Measurements from ENCODE around the gene TNFRSF13B. TPM values are rescaled to one million over a fixed set of nuclear protein-coding genes. Genes with fewer than 3 reads are reported as not detected.
"Not testable (repeated sequence)": the region's sequence is repeated elsewhere in the genome, so short reads cannot be mapped to it uniquely, and the experiment has no call there.

The TNFRSF13B gene
- polyA plus RNA-seq, 1 donor (not counting 4 experiments of a cell fraction or from before 2014, with no cell fraction given), result not detected

DNA sequence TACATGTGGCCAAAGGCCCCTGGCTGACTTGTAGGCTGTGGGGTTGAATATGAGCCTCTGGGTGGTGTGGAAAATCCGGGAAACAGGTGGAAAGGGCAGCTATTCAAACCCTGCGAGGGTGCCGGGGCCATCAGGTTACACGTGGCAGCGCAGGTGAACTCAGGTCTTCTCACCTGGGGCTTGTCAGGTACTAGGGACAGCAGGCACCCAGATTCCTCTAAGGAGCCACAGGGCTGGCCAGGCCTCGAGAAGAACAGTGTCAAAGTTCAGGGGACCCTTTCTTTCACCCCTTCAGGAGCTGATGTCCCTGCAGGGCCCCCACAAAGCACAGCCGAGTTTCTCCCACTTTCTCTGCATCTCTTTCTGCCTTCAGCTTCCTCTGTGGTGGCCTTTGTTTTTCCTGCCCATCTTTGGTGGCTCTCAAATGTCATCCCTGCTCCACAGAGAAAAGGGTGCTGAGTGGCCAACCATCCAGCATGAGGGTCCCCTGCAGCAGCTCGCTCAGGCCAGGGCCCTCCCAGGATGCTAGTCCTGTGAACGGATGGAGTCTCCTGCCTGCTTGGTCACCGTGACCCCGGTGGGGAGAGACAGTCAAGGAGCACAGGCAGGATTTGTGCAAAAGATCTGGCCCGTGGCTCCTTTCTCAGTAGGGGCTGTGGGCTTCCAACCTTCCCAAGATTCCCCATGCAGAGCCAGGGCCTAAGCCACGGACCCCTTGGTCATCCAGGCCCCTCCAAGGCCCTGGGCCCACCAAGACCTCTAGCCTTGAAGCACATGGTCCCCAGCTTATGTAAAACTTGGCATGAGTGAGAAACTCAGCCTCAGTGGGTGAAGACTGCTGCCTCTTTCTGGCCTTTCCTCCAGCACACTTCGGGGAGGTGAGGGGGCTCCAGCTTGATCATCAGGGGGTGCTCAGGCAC lies 42.2 kb upstream of the TNFRSF13B start:
- H3K9me1 ChIP-seq (ENCODE audit: control insufficient read depth, extremely low read depth, insufficient read depth, low read length); H3K36me3 ChIP-seq (ENCODE audit: control insufficient read depth in 2 of 2, extremely low read depth in 1 of 2, insufficient read depth in 2 of 2, low read length in 2 of 2); H4K20me1 ChIP-seq (ENCODE audit: control insufficient read depth, extremely low read depth, insufficient read depth, low read length); H3K27me3 ChIP-seq (ENCODE audit: control insufficient read depth, extremely low read depth, insufficient read depth, low read length); H2AFZ ChIP-seq (ENCODE audit: control insufficient read depth, low read length); FAIRE-seq; dilution Hi-C loops (cut with MboI; ENCODE audit: extremely low pct_ligation_motif_present, low sequenced_read_pairs); H3K79me2 ChIP-seq (ENCODE audit: control insufficient read depth, insufficient read depth, low read length); H3K4me3 ChIP-seq (ENCODE audit: control insufficient read depth in 2 of 3, extremely low read depth in 1 of 3, insufficient read depth in 2 of 3, low read depth in 1 of 3, low read length in 3 of 3); H3K9me3 ChIP-seq (ENCODE audit: control insufficient read depth, low read depth, low read length); DNase-seq (ENCODE audit: low read depth, low spot score): not testable (repeated sequence)
- Histone ChIP-seq H3K27ac (ENCODE audit: control insufficient read depth, insufficient read depth, low read length) (peak overlapping the region; percentile 72), H3K4me1 (ENCODE audit: control insufficient read depth, extremely low read depth, insufficient read depth, low read length) (peaks cover 36% of the 10 kb centered on the region), H3K4me2 (ENCODE audit: control insufficient read depth, extremely low read depth, insufficient read depth, low read depth, low read length) (peak overlapping the region; percentile 51), H3K9ac (ENCODE audit: control insufficient read depth, extremely low read depth, insufficient read depth, low read length) (peak overlapping the region; percentile 47)
- TF ChIP-seq, protein P1, sequence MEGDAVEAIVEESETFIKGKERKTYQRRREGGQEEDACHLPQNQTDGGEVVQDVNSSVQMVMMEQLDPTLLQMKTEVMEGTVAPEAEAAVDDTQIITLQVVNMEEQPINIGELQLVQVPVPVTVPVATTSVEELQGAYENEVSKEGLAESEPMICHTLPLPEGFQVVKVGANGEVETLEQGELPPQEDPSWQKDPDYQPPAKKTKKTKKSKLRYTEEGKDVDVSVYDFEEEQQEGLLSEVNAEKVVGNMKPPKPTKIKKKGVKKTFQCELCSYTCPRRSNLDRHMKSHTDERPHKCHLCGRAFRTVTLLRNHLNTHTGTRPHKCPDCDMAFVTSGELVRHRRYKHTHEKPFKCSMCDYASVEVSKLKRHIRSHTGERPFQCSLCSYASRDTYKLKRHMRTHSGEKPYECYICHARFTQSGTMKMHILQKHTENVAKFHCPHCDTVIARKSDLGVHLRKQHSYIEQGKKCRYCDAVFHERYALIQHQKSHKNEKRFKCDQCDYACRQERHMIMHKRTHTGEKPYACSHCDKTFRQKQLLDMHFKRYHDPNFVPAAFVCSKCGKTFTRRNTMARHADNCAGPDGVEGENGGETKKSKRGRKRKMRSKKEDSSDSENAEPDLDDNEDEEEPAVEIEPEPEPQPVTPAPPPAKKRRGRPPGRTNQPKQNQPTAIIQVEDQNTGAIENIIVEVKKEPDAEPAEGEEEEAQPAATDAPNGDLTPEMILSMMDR (optimal IDR thresholded peaks at IDR 0.05 in 1 of 3, IDR thresholded peaks at IDR 0.05 in 1 of 3, conservative IDR thresholded peaks at IDR 0.05 in 1 of 3; ENCODE audit: extremely low read depth in 1 of 3, insufficient read depth in 2 of 3, low read length in 3 of 3), result peak in 1 of 3 experiments; percentile 17

DNA sequence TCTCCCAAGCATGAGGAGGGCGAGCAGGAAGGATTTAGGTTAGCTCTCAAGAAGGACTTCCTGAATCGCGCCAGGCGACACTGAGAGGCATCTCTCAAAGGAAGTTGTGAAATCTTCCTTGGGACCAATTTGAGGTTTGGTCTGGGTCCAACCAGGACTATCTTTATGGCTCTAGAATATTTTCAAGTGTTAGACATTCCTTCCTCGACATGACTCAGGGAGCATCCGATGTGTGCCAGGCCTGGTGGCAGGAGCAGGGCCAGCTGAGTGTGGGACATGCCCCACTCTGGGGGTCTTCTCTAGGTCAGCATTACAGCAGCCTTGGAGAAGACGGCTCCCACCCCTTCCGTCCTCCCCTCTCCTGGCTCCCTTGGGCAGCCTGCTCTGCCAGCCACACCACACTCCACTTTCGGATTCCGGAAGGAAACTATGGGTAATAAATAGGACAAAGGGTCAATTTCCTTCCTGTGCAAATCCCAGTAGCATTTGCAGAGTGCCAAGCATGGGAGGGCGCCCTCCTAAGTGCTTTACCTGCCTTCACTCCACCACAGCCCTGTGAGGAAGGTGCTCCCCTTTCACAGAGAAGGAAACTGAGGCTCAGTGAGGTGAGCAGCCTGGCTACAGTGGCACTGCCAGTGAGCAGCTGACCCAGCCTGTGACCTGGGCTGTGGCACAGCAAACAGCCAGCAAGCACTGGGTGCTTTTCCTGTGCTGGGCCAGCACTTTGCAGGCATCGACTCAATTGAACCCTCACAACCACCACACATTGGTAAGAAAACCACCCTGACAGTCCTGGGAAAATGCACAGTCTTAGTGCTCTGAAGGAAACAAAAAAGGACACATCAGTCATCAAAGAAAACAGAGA lies 39.4 kb upstream of the TNFRSF13B start:
- H3K9ac ChIP-seq (ENCODE audit: control insufficient read depth, extremely low read depth, insufficient read depth, low read length); H3K9me1 ChIP-seq (ENCODE audit: control insufficient read depth, extremely low read depth, insufficient read depth, low read length); H3K27me3 ChIP-seq (ENCODE audit: control insufficient read depth, extremely low read depth, insufficient read depth, low read length); H2AFZ ChIP-seq (ENCODE audit: control insufficient read depth, low read length); H3K4me3 ChIP-seq (ENCODE audit: control insufficient read depth in 2 of 3, extremely low read depth in 1 of 3, insufficient read depth in 2 of 3, low read depth in 1 of 3, low read length in 3 of 3); H4K20me1 ChIP-seq (ENCODE audit: control insufficient read depth, extremely low read depth, insufficient read depth, low read length); H3K9me3 ChIP-seq (ENCODE audit: control insufficient read depth, low read depth, low read length); DNase-seq (ENCODE audit: low read depth, low spot score); dilution Hi-C loops (cut with MboI; ENCODE audit: extremely low pct_ligation_motif_present, low sequenced_read_pairs); H3K79me2 ChIP-seq (ENCODE audit: control insufficient read depth, insufficient read depth, low read length); H3K36me3 ChIP-seq (ENCODE audit: control insufficient read depth in 2 of 2, extremely low read depth in 1 of 2, insufficient read depth in 2 of 2, low read length in 2 of 2): not testable (repeated sequence)
- H3K27ac ChIP-seq (ENCODE audit: control insufficient read depth, insufficient read depth, low read length), result peak overlapping the region; percentile 66
- FAIRE-seq, result peak; percentile 99
- peaks cover 23% of the 10 kb centered on the region for H3K4me1 ChIP-seq (ENCODE audit: control insufficient read depth, extremely low read depth, insufficient read depth, low read length)
- peak overlapping the region; percentile 35 for H3K4me2 ChIP-seq (ENCODE audit: control insufficient read depth, extremely low read depth, insufficient read depth, low read depth, low read length)

DNA sequence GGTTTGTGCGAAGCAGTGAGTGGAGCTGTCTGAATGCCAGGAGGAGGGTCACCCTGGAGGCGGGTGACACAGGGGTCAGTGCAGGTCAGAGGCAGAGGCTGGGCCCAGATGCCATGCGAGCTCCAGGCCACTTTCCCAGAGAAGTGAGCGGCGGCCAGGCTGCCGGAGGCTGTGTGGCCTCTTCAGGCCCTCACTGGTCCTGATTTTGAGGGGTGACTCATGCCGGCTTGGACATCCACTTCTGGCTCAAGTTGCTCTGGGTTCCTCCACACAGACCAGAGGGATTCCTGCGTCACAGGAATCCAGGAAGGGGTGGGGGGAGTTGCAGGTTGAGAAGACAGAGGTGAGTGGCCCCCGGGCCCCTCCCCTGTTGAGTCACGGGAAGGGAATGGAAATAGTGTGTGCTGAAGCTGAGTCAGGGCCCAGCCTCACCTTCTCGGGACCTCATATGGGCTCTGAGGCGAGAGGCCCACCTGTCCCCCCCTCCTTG lies 38.7 kb upstream of the TNFRSF13B start:
- peaks cover 19% of the 10 kb centered on the region for H3K4me1 ChIP-seq (ENCODE audit: control insufficient read depth, extremely low read depth, insufficient read depth, low read length)
- DNase-seq (ENCODE audit: low read depth, low spot score); H3K9me1 ChIP-seq (ENCODE audit: control insufficient read depth, extremely low read depth, insufficient read depth, low read length); H4K20me1 ChIP-seq (ENCODE audit: control insufficient read depth, extremely low read depth, insufficient read depth, low read length); H3K27me3 ChIP-seq (ENCODE audit: control insufficient read depth, extremely low read depth, insufficient read depth, low read length); H3K4me3 ChIP-seq (ENCODE audit: control insufficient read depth in 2 of 3, extremely low read depth in 1 of 3, insufficient read depth in 2 of 3, low read depth in 1 of 3, low read length in 3 of 3); H3K9ac ChIP-seq (ENCODE audit: control insufficient read depth, extremely low read depth, insufficient read depth, low read length); dilution Hi-C loops (cut with MboI; ENCODE audit: extremely low pct_ligation_motif_present, low sequenced_read_pairs); H3K79me2 ChIP-seq (ENCODE audit: control insufficient read depth, insufficient read depth, low read length); H3K36me3 ChIP-seq (ENCODE audit: control insufficient read depth in 2 of 2, extremely low read depth in 1 of 2, insufficient read depth in 2 of 2, low read length in 2 of 2); FAIRE-seq; H2AFZ ChIP-seq (ENCODE audit: control insufficient read depth, low read length); H3K9me3 ChIP-seq (ENCODE audit: control insufficient read depth, low read depth, low read length): not testable (repeated sequence)
- peak overlapping the region; percentile 66 for H3K27ac ChIP-seq (ENCODE audit: control insufficient read depth, insufficient read depth, low read length)
- H3K4me2 ChIP-seq (ENCODE audit: control insufficient read depth, extremely low read depth, insufficient read depth, low read depth, low read length), result peak overlapping the region; percentile 35

DNA sequence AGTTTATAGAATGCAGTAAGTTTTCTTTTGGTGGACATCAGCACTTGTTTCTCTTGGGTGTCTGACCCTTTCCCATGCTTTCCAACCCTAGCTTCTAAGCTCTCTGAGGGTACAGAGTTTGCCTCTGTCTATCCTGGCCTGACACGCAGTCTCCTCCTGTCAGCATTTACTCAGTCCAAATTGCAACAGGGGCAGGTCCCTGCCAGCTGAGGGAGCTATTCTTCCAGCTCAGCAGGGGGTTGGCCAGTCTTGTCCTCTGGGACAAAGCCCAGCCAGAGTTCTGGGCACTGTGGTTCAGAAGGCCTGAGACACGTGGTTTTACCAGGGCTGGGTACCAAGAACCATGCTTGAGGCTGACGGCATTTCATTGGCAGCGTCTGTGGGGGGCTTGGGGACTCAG lies 38.1 kb upstream of the TNFRSF13B start:
- H3K4me2 ChIP-seq (ENCODE audit: control insufficient read depth, extremely low read depth, insufficient read depth, low read depth, low read length); H3K4me3 ChIP-seq (ENCODE audit: control insufficient read depth in 2 of 3, extremely low read depth in 1 of 3, insufficient read depth in 2 of 3, low read depth in 1 of 3, low read length in 3 of 3); H3K27ac ChIP-seq (ENCODE audit: control insufficient read depth, insufficient read depth, low read length); FAIRE-seq; DNase-seq (ENCODE audit: low read depth, low spot score); H3K79me2 ChIP-seq (ENCODE audit: control insufficient read depth, insufficient read depth, low read length); H3K9me3 ChIP-seq (ENCODE audit: control insufficient read depth, low read depth, low read length); dilution Hi-C loops (cut with MboI; ENCODE audit: extremely low pct_ligation_motif_present, low sequenced_read_pairs); H3K27me3 ChIP-seq (ENCODE audit: control insufficient read depth, extremely low read depth, insufficient read depth, low read length); H2AFZ ChIP-seq (ENCODE audit: control insufficient read depth, low read length); H4K20me1 ChIP-seq (ENCODE audit: control insufficient read depth, extremely low read depth, insufficient read depth, low read length); H3K36me3 ChIP-seq (ENCODE audit: control insufficient read depth in 2 of 2, extremely low read depth in 1 of 2, insufficient read depth in 2 of 2, low read length in 2 of 2); H3K9ac ChIP-seq (ENCODE audit: control insufficient read depth, extremely low read depth, insufficient read depth, low read length); H3K9me1 ChIP-seq (ENCODE audit: control insufficient read depth, extremely low read depth, insufficient read depth, low read length): not testable (repeated sequence)
- H3K4me1 ChIP-seq (ENCODE audit: control insufficient read depth, extremely low read depth, insufficient read depth, low read length), result peaks cover 13% of the 10 kb centered on the region
